Fibroblast of lung (primary cell): ENCODE measurements around the gene ADGRD1. TPM values are rescaled to one million over a fixed set of nuclear protein-coding genes. Genes with fewer than 3 reads are reported as not detected.
A peak's percentile ranks its signal among the peaks of the same experiment; 100 is the strongest.

Source experiments
- DNase-seq, 2 donors: peaks; one replicate each; pipeline versions ENCODE4 v3.0.0 to v3.0.0-alpha.2; 2010; ENCODE audit warnings: low read depth in 2 of 2
- H2AFZ ChIP-seq: 2 replicates; pipeline ENCODE4 v1.5.1; 2012; ENCODE audit warnings: low read length, control low read depth, inconsistent platforms
- H3K27ac ChIP-seq: 2 replicates; pipeline ENCODE4 v1.5.1; 2011; ENCODE audit warnings: low read length, control low read depth; ENCODE audit not compliant: insufficient read depth
- H3K27me3 ChIP-seq: 2 replicates; pipeline ENCODE4 v1.5.1; 2011; ENCODE audit warnings: mild to moderate bottlenecking, low read length; ENCODE audit not compliant: control insufficient read depth, insufficient read depth
- H3K36me3 ChIP-seq: 2 replicates; pipeline ENCODE4 v1.5.1; 2011; ENCODE audit warnings: low read length; ENCODE audit not compliant: control insufficient read depth, insufficient read depth
- H3K4me1 ChIP-seq: 2 replicates; pipeline ENCODE4 v1.5.1; 2011; ENCODE audit warnings: low read length; ENCODE audit not compliant: control insufficient read depth, insufficient read depth; ENCODE audit errors: extremely low read depth
- H3K4me2 ChIP-seq: 2 replicates; pipeline ENCODE4 v1.5.1; 2011; ENCODE audit warnings: low read length, control low read depth; ENCODE audit not compliant: insufficient read depth; ENCODE audit errors: extremely low read depth
- H3K4me3 ChIP-seq, 4 experiments: fragments of 200-600 bp in 1 of 4; sonication (generic) in 1 of 4; replicated peaks in 1 of 4; 2 replicates each; pipeline ENCODE4 v1.5.1; 2011 to 2016; ENCODE audit warnings: low read length in 4 of 4, low read depth in 3 of 4, mild to moderate bottlenecking in 3 of 4, control low read depth in 2 of 4, inconsistent platforms in 1 of 4, mixed read lengths in 1 of 4; ENCODE audit not compliant: insufficient read depth in 1 of 4; ENCODE audit errors: control extremely low read depth in 1 of 4
- H3K79me2 ChIP-seq: 2 replicates; pipeline ENCODE4 v1.5.1; 2012; ENCODE audit warnings: mild to moderate bottlenecking, low read length, inconsistent platforms; ENCODE audit not compliant: control insufficient read depth, insufficient read depth
- H3K9ac ChIP-seq: 2 replicates; pipeline ENCODE4 v1.5.1; 2011; ENCODE audit warnings: mild to moderate bottlenecking, low read length, control low read depth; ENCODE audit not compliant: insufficient read depth
- H3K9me3 ChIP-seq: 2 replicates; pipeline ENCODE4 v1.5.1; 2012; ENCODE audit warnings: low read depth, low read length; ENCODE audit not compliant: control insufficient read depth, insufficient read depth
- H4K20me1 ChIP-seq: 2 replicates; pipeline ENCODE4 v1.5.1; 2011; ENCODE audit warnings: low read length; ENCODE audit not compliant: control insufficient read depth, insufficient read depth; ENCODE audit errors: extremely low read depth
- CTCF ChIP-seq, 2 donors: IDR thresholded peaks in 1 of 2; conservative IDR thresholded peaks in 1 of 2; 1 replicate in 1 of 2; 2 replicates in 1 of 2; pipeline ENCODE4 v1.5.1; 2011 to 2012; ENCODE audit warnings: low read length in 2 of 2, control low read depth in 1 of 2, inconsistent platforms in 1 of 2, low read depth in 1 of 2, mild to moderate bottlenecking in 1 of 2
- EZH2 ChIP-seq: IDR thresholded peaks from 2 replicates; pipeline ENCODE4 v1.5.1; 2012; ENCODE audit warnings: low read length, control low read depth, mild to moderate bottlenecking; ENCODE audit errors: missing control alignments
- polyA plus RNA-seq, 2 donors: library from polyadenylated mRNA; depleted of rRNA in 1 of 2; stranded (reverse) in 1 of 2; unstranded in 1 of 2; fragments of >200 nt; gene quantifications; 2 replicates each; pipeline ENCODE4 v1.2.1, GENCODE V29; 2011 to 2012; ENCODE audit warnings: missing spikeins in 1 of 2
- total RNA-seq: library from RNA; depleted of rRNA; stranded (reverse); fragments of >200 nt; gene quantifications from 2 replicates; pipeline ENCODE4 v1.2.1, GENCODE V29; 2014

Gene ADGRD1
- total and polyA plus RNA-seq, 2 donors (not counting 1 experiment from before 2014, with no cell fraction given) = 7.3 to 11.6 TPM

DNA sequence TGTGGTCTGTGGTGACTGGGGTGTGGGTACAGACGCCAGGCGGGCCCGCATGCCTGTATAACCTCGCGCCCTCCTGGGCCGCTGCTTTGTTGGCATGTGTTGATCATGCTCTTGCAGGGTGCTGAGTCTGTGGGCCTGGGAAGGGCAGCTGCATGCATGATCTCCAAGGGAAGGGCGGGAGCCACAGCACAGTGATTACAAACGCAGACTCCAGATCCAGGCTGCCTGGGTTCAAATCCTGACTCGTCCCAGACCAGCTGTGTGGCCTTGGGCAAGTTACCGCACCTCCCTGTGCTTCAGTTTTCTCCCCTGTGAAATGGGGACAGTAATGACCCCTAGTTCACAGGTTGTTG is 24.0 kb downstream of the ADGRD1 start:
- Histone ChIP-seq H3K27ac (no peak overlapping the region), H3K4me3 (no peak overlapping the region), H3K9me3 (no peaks in the 10 kb centered on the region), H3K36me3 (no peaks in the 10 kb centered on the region), H2AFZ (no peak overlapping the region), H3K4me1 (no peaks in the 10 kb centered on the region), H3K27me3 (no peaks in the 10 kb centered on the region), H3K79me2 (no peaks in the 10 kb centered on the region), H4K20me1 (no peaks in the 10 kb centered on the region), H3K4me2 (no peak overlapping the region), H3K9ac (no peak overlapping the region)
- TF ChIP-seq EZH2 (no peak), CTCF (conservative IDR thresholded peaks at IDR 0.05 in 1 of 2, IDR thresholded peaks at IDR 0.05 in 1 of 2; ENCODE audit: low read depth in 1 of 2, low read length in 2 of 2) (no peak)
- no peak for DNase-seq

DNA sequence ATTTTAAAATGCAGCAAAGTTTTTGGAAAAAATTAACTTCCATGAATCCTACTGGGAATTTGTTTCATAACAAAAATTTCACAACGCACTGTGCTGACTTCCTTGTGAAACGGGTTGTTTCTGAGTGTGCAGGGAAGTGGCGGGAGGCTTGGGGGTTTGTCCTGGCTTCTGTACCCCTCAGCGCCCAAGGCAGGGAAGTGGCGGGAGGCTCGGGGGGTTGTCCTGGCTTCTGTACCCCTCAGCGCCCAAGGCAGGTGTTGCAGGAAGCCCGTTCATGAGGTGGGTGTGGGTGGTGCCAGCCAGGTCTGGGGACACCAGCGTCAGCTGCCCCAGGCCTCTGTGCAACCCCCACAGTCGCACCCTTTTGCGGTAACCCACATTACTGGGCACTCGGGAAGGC is 25.1 kb downstream of the ADGRD1 start:
- no peak for DNase-seq
- no peaks in the 10 kb centered on the region for H3K79me2 ChIP-seq

DNA sequence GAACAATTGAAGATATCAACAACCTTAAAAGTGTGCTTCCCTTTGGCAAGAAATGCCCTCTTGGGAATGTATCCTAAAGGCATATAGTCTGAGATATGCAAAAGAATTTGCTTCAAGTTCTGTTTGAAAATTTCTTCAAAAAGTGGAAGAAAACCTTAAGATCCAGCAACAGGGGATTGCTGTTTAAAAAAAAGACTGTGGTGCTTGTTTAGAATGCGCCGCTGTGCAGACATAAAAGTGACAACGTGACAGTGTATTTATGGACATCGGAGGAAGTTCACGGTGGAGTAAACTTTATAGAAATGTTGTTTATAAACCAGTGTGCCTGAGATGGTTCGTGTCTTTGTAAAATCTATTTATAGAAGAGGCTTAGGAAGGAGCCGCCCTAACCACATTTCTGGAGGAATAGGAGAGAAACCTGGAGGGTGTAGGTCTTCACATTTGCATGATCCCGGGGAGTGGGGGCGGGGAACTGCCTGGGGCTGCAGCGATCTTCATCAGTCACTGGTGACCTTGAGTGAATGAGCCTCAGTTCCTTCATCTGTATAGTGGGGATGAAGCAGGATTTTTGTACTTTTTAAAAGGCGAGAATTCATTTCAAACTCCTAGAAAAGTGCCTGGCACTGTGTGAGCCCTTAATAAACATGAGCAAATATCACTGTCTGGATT is 27.5 kb downstream of the ADGRD1 start:
- Histone ChIP-seq H3K27ac (no peak overlapping the region), H3K9ac (no peak overlapping the region), H2AFZ (no peak overlapping the region), H3K79me2 (no peaks in the 10 kb centered on the region), H4K20me1 (no peaks in the 10 kb centered on the region), H3K4me2 (no peak overlapping the region), H3K4me1 (no peaks in the 10 kb centered on the region), H3K27me3 (no peaks in the 10 kb centered on the region), H3K36me3 (no peaks in the 10 kb centered on the region), H3K4me3 (no peak overlapping the region), H3K9me3 (no peaks in the 10 kb centered on the region)
- TF ChIP-seq CTCF (conservative IDR thresholded peaks at IDR 0.05 in 1 of 2, IDR thresholded peaks at IDR 0.05 in 1 of 2; ENCODE audit: low read depth in 1 of 2, low read length in 2 of 2) (no peak), EZH2 (no peak)
- DNase-seq = peak in 1 of 2 donors; percentile 3

More for the DNA sequence above, 25.1 kb downstream of the ADGRD1 start:
- no peak overlapping the region for H3K4me3 ChIP-seq
- no peaks in the 10 kb centered on the region for H4K20me1 ChIP-seq
- no peak overlapping the region for H3K9ac ChIP-seq
- H3K9me3 ChIP-seq = no peaks in the 10 kb centered on the region
- H3K27ac ChIP-seq = no peak overlapping the region
- TF ChIP-seq CTCF (conservative IDR thresholded peaks at IDR 0.05 in 1 of 2, IDR thresholded peaks at IDR 0.05 in 1 of 2; ENCODE audit: low read depth in 1 of 2, low read length in 2 of 2) (no peak), EZH2 (no peak)
- H3K36me3 ChIP-seq = no peaks in the 10 kb centered on the region
- H3K27me3 ChIP-seq = no peaks in the 10 kb centered on the region
- H3K4me2 ChIP-seq = no peak overlapping the region
- H3K4me1 ChIP-seq = no peaks in the 10 kb centered on the region
- H2AFZ ChIP-seq = no peak overlapping the region
